Kidney tubule cell (primary cell): ENCODE measurements around the gene PRKCD.

Source experiments
- DNase-seq: peaks from one replicate; pipeline ENCODE4 v3.0.0-alpha.2; 2018; ENCODE audit warnings: low spot score

PRKCD gene

DNA sequence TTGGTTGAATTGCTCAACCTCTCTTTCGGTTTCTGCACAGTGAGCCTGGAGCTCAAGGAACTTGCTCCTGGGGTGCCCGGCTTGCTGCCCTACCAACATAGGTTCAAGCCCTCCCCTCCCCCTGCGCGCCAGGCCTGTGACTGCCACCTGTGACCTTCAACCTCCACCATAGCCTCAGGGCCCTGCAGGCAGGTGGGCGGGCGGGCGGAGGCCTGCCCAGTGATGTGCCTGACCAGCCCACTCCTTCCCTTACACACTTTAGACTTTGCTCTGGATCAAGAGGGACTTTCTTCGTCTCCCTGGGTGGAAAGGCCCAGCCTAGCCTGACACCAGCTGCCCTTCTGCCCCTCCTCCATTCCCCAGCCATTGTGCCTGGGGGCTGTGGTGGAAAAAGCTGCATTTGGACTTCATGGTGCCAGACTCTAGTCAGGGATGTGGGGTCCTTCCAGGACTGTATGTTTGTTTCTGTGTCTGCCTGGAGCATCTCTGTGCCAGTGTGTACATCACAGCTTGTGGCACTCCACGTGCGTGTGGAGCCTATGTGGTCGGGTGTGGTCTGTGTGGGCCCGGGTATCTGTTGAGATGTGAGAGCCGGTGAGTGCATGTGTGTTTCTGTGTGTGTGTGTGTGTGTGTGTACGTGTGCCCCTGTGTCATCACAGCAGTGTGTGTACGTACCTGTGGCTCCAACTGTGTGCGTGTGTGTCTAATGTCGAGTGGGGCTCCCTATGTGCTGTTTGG is 9.5 kb downstream of the PRKCD start:
- no peak for DNase-seq

DNA sequence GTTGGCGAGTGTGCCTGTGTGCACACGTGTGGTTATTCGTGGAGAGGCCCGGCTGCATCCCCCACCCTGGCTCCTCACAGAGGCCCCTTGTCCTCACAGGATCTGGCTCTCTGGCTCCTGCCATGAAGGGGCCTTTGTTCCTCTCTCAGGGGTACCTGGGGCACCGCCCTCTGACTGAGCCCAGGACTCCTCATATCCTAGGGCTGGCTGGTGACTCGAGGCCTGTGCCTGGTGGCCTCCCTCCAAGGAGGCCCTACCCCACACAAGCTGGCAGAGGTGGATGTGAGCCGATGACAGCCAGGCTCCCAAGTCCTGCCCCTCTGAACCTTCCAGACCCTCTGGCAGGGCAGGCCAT is 10.0 kb downstream of the PRKCD start:
- no peak for DNase-seq

DNA sequence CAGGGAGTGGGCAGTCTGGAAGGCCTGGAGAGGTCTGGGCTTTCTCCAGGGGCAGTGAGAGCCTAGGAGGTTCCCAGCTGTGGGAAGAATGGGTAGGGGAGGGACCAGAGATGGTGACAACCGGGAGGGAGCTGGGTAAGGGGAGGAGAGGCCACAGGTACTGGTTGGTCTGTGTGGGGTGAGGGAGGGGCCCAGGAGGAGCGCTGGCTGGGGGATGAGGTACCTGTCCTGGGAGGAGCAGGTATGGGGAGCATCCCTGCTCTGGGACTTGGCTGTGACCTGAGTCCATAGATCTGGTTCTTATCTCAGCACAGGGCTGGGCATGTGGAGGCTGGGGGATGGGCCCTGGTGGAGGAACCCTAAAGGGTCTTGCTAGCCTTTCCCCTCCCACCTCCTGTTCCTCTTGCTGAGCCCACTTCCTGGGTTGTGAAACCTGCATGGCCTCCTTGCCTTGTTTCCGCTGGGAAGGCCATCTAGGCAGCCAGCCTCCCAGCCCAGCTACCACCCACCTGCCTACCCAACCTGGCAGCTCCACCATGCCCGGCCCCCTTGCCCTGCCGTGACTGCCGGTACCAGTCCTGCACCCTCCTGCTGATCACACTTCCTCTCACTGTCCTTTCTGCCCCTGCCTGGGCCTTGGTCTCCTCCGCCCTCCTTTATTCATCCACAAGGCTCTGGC is 11.0 kb downstream of the PRKCD start:
- DNase-seq: no peak

DNA sequence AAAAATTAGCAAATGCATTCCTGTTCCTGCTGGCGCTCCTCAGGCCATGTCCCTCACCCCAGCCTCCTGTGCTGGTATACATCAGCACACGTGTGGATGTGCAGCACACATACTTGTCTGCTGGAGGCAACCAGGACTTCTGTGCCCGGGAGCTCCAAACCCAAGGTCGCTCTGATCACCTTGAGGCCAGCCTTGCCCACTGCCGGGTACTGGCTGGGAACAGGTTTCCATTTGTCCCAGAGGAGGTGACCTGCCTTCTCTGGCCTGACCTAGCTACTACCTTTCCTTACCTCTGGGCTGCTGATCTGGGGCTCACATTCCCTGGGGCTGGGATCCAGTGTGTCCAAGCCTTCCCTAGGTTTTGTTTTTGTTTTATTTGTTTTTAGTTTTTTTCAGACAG is 12.1 kb downstream of the PRKCD start:
- DNase-seq: no peak

DNA sequence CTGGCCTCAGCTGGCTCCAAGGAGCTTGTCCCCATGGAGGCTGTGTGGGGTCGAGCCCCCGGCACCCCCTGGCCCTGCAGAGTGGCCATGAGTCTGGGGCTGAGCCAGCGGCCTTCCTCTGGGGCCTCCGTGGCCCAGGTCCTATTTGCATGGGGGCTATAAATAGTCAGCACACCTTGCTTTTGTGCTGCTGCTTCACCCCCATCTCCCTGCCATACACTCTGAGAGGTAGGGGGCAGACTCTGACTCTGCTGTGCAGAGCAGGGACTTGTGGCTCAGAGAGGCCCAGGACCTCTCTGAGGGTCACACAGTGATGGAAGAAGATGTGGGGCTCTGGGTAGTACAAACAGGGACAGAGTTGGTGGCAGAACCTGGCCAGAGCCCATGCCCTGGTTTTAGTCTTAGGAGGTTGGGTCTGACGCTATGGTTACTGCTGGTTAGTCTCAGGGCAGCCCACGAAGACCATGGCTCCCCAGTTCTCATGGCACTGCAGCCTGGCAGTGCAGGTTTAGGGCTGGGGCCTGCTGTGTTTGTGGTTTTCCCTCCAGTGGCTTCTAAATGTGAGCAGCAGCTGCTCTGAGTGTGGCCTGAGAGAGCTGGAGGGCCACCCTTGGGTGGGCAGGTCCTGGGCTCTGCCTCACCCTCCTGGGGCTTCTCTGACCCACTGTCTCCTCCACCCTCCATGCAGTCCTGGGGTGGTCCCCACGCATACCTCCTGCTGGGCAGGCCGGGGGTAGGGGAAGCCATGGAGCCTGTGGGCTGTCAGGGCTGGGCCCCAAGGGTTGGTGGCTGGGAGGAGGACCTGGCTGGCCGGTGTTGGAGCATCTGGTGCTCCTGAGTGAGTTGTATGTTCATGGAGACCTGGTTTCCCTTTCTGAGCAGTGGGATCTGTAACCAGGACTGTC is 13.6 kb downstream of the PRKCD start:
- no peak for DNase-seq

DNA sequence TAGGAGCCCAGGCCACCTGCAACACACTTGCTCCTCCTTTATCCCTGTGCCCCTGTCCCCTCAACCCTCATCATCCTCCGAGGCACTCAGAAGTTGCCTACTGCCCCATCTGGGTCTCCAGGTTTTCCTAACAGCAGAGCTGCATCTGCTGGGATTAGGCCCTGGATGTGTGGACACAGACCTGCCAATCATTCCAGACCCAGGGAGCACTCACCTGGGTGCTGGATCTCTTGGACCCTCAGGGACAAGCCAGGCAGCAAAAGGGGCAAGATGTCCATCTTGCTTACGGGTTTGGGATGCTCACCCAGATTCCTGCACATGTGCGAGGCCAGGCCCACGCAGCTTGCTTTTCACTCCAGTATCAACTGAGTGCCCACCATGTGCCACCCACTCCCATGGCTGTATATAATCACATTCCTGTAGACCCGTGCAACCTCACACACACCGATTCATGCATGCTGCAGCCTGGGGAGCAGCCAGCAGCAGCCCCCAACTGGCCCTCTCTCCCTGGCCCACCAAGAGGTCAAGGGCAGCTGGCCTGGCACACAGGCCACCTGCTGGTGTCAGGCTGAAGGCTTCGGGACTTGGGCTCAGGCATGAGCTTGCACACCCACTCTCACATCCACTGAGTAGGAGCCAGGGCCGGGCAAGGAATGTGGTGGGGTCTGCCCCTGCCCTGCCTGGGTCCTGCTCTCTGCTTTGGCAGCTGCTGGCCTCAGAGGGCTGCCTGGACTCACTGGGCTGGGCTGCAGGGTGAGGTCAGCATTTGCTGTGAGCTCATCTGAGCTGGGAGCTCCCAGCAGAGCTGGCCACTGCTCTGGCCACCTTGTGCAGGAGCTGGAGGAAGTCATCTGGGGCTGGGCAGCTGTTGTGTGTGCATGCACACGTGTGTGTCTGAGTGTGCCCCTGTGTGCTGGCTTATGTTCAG is 14.9 kb downstream of the PRKCD start:
- DNase-seq: no peak

DNA sequence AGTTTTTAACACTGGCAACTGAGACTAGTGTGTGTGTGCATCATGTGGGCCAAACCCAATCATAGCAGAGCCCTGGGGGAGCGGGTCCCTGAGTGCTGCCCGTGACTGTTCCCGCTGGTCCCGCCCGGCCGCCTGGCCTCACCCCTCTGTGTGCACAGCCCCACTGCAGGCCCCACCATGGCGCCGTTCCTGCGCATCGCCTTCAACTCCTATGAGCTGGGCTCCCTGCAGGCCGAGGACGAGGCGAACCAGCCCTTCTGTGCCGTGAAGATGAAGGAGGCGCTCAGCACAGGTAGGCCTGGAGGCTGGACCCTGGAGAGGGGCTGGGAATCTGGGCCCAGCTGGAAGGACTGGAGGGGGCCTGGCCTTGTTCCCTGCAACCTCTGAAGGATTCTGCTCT is 17.2 kb downstream of the PRKCD start:
- no peak for DNase-seq

DNA sequence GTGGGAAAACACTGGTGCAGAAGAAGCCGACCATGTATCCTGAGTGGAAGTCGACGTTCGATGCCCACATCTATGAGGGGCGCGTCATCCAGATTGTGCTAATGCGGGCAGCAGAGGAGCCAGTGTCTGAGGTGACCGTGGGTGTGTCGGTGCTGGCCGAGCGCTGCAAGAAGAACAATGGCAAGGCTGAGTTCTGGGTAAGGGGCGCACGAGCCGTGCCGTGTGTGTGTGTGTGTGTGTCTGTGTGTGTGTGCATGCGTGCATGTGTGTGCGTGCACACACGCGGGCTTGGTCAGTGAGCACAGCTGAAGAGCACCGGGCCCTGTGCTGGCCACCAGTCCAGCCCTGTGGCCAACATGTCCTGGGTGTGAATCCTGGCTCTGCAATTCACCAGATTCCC is 18.6 kb downstream of the PRKCD start:
- no peak for DNase-seq

DNA sequence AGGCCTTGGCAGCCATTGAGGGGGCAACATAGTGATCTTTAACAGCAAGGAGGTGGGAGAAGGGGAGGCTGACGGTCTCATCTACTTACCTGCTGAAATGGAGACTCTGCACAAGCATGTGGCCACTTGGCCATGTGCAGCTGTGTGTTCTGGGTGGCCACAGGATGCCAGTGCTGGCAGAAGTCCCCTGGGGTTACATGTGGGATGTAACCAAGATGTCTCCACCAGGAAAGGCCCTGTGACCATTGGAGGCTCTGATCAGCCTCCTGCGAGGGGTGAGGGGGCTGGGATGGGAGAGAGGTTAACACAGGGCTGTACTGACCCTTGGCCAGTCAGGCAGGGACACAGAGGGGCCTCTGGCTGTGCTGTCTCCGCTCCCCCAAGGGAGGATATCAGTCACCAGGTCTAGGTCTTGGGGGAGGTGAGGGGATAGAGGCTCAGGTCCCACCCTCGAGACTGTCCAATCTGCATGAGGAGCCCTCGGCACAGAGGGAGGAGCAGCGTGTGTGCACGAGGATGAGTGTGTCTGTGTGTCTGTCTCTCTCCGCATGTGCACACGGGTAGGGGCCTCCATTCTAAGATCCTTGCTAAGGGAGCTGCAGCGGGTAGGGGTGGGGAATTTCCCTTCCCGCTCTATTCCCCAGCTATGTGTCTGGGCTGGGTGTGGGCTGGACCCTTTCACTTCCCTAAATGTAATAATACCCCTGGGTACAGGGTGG is 19.5 kb downstream of the PRKCD start:
- DNase-seq: no peak

DNA sequence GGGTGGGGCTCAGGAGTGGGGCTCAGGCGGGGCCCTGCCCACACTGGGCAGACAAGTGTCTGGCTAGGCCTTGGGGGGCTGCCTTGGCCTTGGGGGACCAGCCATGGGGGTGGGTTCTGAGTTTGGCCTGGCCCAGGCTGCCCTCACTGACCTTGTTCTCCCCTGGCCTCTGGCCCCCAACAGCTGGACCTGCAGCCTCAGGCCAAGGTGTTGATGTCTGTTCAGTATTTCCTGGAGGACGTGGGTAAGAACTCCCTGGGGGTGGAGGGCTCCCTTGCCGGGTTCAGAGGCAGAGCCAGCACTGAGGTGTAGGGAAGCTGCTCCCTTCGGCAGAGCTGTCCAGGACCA is 20.0 kb downstream of the PRKCD start:
- no peak for DNase-seq

DNA sequence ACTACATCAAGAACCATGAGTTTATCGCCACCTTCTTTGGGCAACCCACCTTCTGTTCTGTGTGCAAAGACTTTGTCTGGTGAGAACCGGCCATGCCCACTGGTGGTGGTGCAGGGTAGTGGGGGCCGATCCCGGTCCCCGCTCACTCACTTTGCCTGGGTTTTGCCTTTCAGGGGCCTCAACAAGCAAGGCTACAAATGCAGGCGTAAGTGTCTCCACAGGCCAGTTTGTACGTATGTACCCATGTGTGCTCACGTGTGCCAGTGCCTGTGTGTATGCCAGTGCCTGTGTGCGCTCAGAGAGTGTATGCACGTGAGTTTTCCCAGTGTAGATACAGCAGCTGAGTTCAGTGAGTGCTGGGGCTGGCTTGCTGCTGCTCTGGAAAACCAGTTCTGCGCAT is 20.5 kb downstream of the PRKCD start:
- DNase-seq: no peak

DNA sequence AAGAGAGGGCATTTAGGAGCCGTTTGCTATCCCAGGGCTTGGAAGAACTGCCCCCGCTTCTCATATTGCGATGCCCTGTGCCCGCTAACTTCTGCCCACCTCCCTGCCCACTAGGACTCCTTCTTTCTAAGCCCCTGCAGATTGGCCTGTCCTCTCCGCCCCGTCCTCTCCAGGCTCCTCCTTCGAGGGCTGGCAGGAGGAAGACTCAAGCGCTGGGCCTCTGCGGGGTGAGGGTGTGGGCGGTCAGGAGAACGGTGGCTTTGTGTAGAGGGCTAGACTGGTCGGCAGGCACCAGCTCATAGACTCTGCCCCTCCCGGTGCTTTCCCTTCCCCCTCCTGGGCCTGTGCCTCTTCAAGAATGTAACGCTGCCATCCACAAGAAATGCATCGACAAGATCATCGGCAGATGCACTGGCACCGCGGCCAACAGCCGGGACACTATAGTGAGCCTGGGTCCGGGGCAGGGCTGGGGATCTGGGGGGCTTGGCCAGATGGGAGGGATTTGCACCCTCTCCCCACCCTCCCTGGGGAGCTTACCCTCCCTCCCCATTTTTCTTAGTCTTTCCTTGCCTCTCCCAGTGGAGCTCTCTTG is 21.9 kb downstream of the PRKCD start:
- no peak for DNase-seq

DNA sequence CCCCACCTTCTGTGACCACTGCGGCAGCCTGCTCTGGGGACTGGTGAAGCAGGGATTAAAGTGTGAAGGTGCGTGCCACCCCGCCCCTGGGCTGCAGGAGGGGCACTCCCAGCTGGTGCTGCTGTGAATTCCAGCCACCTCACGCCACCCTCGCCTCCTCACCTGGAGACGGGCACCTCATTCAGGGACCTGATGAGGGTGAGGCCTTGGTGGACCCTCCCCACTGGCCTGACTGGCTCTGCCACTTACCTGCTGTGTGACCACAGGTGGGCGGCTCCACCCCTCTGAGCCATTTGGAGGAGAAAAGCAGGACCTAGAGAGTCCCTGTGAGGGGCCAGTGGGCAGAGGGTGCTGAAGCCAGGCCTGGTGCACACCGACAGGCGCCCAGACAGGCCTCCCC is 22.5 kb downstream of the PRKCD start:
- no peak for DNase-seq

DNA sequence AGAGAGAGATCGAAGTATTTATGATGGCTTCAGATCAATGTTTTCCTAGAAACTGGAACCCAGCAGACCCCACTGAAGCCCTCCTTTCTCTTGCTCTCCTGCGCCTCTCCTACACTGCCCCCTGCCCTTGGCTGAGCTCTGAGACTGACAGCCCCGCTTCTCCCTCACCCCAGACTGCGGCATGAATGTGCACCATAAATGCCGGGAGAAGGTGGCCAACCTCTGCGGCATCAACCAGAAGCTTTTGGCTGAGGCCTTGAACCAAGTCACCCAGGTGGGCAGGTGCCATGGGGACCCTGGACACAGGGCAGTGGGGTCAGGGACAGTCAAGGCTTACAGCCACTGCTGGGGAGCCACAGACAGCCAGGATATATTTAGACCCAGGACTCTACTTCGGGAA is 23.7 kb downstream of the PRKCD start:
- no peak for DNase-seq

DNA sequence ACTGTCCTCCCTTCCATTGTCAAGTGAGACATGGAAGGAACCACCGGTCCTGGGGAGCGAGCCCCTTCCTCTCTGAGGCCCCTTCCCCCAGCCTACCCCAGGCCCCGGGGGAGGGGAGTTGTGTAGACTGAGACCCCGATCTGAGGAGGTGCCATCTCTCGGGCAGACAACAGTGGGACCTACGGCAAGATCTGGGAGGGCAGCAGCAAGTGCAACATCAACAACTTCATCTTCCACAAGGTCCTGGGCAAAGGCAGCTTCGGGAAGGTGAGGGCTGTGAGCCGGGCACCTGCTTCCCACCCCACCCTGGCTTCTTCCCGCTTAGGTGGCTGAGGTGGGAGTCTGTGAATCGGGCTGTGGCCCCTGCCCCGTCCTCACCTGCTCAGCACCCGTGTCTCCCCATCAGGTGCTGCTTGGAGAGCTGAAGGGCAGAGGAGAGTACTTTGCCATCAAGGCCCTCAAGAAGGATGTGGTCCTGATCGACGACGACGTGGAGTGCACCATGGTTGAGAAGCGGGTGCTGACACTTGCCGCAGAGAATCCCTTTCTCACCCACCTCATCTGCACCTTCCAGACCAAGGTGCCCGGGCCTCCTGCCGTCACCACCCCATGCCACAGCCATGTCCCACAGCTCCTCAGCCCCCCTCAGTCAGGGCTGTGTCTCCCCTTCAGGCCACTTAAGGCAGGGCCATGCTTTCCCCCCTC is 24.9 kb downstream of the PRKCD start:
- no peak for DNase-seq

DNA sequence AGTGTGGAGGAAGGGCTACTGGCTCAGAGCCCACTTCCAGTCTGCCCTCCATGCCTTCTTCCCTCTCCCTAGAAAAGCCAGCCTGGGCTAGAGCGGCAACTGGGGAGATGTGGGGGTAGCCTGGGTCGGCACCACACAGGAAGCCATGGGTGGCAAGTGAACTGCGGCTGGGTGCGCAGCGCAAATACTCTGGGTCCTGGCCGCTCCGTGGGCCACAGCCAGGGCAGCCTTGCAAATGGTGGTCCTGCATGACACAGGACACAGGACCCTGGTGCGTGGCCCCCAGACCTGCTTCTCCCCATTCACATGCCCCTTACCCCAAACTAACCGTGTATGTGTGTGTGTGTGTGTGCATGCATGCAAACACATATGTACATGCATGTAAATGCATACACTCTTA is 25.7 kb downstream of the PRKCD start:
- no peak for DNase-seq

DNA sequence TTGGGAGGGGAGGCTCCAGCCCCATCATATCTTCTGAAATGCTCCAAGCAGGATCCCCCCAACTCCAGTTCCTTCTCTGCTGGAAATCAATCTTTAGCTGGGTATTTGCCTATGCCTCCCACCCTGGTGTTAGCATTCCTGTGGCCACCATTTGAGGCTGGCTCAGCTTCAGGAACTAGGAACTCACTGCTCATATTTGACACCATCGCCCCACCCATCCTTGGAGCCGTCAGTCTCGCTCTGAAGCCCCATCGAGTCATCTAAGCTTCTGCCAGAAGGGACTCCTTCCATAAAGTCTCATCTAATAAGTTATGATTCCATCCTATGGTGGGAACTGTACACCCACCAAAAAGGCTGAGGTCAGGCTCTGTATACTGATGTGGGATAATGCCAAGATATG is 26.4 kb downstream of the PRKCD start:
- no peak for DNase-seq

DNA sequence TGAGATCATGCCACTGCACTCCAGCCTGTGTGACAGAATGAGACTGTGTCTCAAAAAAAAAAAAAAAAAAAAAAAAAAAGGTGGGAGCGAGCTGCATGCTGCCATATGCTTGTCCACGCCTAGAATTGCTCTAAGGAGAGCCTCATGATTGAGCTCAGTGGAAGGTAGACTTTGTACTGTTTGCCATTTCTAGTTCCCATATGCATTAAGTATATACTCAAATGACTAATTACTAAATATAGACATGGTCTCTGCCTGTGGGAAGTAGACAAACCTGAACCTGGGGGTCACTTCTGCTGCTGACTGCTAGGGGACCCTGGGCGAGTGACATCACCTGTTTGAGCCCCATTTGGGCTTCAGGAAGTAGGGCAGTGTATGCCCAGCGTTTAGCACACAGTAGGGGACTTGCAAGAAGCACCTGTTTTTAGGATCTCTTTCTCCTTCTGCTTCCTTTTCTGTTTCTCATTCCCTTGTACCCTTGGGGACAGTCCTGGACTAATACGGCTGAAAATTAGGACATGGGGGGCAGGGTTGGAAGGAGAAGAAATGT is 27.2 kb downstream of the PRKCD start:
- DNase-seq: no peak

DNA sequence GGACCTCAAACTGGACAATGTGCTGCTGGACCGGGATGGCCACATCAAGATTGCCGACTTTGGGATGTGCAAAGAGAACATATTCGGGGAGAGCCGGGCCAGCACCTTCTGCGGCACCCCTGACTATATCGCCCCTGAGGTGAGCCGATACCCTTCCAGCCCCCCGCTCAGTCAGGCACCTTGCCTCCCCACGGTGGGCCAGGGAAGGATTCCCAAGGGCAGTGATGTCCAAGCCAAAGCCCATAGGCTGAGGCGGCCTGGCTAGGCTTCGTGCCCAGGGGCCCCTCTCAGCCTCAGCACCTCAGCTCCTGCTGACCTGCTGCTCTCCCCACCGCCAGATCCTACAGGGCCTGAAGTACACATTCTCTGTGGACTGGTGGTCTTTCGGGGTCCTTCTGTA is 27.7 kb downstream of the PRKCD start:
- DNase-seq: no peak

DNA sequence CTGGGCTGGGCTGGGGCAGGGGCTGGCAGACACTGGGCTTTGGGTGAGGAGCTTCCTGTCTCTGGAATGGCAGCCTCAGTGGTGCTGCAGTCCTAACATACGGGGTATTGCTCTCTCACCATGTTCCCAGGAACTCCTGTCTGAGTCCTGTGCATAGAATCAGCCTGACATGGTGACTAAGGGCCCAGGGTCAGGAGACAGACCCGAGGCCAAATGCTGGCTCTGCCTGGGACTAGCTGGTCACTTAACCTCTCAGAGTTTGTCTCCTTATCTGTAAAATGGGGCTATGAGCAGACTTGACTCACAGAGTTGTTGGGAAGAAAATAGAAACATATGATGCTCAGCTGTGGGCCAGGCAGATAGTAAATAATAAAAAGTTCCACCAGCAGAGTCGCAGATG is 28.3 kb downstream of the PRKCD start:
- DNase-seq: no peak
